ENCODE results near the gene SMPD3.

The SMPD3 gene

DNA sequence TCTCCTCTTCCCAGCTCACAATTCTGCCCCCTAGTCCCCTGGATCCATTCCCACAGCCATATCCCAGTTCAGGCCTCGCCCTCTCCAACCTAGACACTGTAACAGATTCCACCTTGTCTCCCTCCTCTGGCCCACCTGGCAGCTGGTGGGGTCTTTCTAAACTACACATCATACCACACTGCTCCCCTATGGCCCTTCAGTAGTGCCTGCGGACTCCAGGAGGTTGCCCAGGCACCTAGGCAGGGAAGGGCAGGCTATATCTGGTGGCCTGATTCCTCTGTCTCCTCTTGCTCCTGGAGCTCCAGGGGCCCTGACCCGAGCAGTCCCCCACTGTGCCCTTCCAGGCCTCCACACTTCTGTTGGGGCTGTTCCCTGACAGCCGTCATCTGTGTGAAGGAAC, 64.5 kb downstream of the SMPD3 start:
- DNase-seq (ENCODE audit: low read depth, low spot score), result no peak

DNA sequence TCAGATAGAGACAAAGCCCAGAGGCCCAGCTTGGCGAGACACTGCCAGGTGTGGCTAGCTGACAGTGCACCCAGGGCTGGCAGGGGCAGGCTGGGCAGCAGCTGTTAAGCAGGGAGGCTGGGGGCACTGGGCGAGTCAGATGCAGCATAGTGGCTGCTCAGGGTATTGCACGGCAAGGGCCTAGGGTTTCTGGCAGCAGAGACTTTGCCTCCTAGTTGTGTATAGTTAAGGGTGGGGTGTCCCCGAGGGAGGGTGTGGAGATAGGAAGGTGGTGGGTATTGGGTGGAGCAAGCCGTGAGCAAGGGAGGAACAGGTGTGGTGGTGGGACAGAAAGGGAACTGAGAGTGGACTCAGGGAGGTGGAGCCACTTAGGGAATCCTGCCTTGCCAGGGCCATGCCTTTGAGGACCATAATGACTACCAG, 66.0 kb downstream of the SMPD3 start:
- DNase-seq (ENCODE audit: low read depth, low spot score), result no peak

DNA sequence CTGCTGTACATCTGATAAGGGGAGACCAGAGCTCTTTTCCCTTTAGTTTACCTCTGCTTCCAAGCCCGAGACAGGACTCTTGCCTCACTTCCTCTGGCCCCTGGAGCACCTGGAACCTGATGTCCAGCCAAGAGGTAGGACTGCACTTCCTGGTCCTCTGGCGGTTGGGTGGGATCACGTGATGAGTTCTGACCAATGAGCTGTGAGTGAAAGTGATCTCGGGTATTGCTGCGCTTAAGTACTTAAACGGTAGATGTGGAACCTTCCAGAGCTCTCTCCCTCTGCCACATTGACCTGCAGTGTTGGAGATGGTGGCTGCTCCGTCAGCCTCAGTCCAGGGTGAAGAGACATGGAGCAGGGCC, 67.0 kb downstream of the SMPD3 start:
- DNase-seq (ENCODE audit: low read depth, low spot score), result no peak

DNA sequence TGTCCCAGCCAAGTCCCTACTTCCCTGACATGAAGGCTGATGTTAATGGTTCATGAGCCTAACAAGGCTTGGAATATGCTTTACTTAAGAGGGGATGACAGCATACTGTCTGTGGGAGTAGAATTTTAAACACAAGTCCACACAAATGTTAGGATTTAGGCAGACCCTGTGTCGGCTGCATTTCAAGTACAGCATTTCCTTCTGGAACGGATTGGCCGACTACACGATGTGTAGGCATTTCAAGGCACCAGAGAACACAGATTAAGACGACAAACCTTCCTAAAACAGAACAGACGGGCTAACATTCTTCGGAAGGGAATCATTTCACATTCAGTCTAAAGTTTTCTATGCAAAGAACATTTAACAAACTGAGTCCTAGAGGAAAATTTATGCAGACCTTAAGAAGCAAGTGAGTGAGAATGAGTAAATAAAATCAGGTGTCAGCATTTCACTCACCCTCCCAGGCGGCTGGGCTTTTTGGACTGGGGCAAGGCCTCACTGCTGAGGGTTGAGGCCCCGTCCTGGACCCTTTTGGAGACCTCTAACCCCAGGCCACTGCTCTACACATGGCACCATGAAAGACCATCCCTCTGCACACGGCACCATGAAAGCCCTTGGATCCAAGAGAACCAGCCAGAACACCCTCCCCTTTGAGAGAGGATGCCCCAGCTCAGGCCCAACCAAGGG, 67.5 kb downstream of the SMPD3 start:
- DNase-seq (ENCODE audit: low read depth, low spot score), result no peak

DNA sequence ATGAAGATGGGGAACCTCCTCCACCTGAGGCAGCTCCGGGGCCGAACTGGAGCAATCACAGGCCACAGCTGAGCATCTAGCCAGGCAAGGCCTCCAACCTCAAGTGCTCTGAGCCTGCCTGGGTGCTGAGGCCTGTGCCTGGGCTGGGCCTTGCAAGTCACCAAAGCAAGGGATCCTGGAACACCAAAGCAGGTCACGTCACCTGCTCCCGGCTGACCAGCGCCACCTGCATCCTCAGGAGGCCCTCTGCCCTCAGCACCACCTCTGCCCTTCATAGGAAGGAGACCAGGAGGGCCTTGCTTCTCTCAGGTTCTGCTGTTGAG, 68.0 kb downstream of the SMPD3 start:
- DNase-seq (ENCODE audit: low read depth, low spot score), result no peak

DNA sequence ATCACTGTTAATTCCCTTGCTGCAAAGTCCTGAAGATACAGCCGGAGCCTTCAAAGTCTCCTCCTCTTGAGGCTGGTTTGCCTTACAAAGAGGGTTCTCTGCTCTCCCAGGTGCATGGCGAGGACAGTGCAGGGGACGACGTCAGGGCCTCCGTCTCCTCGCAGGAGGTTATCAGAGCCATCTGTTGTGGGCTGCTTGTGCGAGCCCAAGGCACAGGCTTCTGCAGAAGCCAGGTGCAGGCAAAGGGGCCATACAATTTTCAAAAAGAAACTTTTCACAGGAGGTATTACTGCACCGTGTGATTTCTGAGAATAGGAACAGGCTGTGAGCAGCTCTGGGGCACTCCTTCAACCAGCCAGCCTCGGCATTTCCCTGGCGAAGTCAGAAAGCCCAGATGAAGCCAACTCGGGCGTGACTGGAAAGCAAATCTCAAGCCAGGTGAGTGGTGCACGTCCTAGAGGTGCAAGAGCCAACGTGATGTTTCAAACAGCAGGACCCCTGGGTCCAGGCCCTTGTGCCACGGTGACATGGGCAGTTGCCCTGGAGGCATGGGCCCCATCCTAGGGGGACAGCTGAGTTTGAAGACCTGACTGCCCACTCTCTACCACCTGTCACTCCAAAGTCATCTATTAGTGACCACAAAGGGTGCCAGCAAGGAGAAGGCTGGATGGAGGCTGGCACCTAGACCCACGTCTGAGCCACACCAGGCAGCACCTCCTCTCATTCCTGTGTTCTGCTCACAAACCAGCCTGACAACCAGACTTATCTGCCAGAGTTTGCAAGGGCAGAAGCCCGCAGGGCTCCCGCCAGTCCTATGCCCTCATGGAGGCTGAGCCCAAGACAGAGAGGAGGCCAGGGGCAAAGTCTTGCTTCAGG, 68.6 kb downstream of the SMPD3 start:
- DNase-seq (ENCODE audit: low read depth, low spot score), result no peak

DNA sequence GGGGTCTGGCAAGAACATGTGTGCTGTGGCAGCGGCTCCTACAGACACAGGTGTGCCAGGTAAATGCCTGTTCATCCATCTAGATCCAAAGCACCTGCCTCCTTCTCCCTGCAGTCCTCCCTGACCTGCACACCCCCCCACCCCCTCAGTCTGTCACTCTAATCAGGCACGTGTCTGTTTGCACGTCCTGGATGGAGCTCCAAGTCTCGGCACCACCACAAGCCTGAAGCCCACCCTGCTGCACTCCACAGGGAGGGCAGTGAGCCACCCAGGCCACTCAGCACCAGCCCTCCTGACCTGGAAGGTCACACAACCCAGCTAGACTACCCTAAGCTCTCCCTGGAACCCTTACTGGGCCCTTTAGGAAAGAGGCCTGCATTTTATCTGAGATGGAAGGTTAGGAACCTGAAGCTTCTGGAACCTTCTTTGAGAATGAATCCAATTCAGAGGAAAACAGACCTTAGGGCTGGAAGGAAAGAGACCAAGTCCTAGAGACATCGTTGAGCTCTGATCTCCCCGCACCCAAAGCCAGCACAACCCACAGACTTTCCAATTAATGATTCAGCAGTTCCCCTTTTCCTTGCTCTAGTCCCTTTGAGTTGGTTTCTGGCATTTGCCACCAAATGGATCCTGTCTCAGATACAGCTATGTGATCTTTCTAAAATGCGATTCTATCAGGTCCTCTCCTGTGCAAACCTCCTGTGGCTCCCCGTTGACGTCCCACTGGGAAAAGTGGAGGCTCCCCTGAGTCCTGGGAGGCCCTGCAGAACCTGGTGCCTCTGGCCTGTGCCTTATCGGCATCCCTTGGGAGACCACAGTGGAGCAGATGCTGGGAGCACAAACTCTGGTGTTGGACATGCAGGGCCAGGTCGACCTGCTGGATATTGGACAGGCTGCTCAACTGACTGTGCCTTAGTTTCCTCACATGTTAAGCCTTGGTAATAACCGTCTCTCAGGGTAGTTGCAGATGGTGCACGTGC, 69.6 kb downstream of the SMPD3 start:
- DNase-seq (ENCODE audit: low read depth, low spot score), result no peak

DNA sequence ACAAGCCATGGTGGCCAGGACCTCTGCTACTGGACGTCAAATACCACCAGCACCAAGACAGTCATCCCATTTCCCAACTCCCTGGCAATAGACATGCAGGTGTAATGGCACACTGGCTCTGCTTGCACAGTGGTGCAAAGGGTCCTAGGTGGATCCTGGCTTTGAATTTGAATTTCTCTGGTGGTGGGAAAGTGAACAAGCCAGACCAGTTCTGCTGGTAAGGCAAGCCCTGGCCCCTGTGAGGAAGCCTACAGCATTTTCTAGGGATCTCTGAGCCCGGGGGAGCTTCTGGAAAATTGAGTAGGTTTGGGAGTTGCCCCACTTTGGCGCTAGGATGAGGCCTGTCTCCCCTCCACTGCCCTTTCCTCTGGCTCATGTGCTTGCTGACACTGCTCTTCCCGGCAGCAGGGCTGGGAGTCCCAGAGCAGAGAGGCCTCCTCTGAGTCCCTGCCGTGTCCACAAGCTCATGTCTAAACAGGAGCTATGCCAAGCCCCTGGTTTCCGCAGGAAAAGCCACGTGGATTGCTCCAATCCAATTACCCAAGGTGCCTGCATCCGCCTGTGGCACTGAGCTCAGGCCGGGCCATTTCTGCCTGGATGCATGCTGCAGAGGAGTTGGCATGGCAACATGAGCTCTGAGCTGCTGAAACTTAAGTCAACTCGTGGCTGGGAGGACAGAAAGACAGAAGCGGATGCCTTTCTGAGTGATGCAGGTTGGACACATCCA, 70.5 kb downstream of the SMPD3 start:
- DNase-seq (ENCODE audit: low read depth, low spot score), result no peak

DNA sequence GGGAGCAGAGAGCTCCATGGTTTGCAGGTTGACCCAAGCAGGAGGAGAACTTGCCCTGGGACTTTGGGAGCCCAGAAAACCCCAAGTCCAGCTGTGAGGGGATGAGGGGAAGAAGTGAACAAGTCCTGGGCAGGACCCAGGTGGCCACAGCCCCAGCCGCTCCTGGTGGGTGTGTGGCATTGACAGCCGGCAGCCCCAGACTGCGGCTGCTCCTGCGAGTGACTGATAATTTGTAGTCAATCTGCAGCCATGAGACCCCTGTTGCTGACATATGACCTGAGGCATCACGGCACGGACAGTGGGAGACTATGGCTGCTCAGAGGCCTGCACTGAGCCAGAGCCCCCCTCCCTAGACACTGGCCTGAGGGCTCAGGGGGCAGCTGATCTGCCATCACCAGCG, 71.1 kb downstream of the SMPD3 start:
- no peak for DNase-seq (ENCODE audit: low read depth, low spot score)

DNA sequence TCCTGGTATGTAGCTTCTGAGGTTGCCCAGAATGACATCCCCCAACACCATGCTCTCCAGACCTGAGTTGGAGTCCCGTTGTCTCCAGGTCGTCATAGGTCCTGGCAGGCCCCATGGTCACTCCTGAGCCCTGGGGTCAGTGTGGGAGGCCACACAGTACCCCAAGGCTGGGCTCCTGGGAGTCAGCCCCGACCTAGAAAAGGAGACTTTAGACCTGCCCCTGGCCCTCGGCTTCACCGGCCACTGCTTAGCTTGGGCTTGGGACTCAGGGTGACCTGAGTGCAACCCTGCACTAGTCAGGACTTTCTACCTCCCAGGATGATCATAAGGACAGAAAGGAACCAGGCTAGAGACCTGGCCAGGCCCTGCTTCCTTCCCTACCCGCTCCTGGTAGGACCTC, 71.7 kb downstream of the SMPD3 start:
- no peak for DNase-seq (ENCODE audit: low read depth, low spot score)

DNA sequence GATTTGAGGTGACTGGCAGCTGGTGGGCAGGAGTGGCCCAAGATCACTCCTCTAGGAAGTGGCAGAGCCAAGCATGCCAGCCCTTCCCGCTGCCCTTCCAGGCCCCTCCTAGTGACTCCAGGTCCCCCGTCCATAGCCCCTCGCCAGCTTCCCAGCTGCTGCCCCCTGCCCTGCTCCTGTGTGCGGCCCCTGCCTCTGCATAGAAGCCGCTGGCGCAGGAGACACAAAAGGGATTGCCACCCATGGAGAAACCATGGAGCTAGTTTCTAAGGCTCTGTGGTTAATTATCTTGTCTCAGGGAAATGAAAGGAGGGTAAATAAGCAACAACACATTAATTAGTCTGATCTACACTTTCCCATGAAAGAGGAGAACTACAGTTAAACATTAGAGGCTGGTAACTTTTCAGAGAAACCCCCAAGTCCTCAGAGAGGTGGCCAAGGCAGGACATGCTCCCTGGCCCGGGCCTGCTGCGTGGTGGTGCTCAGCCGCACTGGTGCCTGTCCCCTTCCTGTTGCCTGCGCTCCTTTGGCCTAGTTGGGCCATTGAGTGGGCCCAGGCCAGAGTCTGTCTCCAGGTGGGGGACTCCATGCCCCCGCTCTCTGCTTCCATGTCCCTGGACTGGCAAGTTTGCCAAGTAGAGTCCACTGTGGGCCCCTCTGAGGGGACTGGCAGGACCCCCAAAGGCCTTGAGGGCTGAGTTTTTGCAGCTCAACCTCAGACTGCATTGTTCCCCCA, 72.3 kb downstream of the SMPD3 start:
- DNase-seq (ENCODE audit: low read depth, low spot score), result no peak

DNA sequence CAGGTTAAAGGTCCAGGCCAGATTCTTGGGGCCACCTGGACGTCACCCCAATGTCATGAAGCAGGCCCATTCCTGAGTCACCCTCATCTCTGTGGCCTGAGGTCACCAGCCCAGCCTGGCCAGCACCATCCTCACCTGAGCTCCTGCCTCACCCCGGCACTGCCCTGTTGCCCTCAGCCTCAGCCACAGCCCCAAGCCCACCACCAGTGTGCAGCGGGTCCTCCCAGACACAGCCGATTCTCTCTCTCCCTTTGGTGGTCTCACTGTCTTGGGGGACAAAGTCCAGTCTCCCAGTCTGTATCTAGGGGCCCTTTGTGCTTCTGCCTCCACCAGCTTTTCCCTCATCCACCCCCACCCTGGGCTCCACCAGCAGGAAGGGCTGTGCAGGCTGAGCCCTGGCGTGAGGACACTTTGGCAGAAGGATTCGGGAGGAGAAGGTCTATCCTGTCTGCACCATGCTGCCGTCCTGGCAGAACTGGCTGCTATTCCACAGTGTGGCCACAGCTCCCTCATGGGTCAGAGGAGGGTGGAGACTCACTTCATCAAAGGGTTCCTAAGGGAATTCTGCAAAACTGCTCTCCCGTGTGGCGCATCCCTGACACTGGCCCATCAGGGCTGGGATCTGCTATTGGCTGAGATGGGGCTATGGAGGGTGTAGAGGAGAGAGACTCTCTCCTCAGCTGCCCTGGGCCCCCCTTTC, 73.2 kb downstream of the SMPD3 start:
- DNase-seq (ENCODE audit: low read depth, low spot score), result no peak

DNA sequence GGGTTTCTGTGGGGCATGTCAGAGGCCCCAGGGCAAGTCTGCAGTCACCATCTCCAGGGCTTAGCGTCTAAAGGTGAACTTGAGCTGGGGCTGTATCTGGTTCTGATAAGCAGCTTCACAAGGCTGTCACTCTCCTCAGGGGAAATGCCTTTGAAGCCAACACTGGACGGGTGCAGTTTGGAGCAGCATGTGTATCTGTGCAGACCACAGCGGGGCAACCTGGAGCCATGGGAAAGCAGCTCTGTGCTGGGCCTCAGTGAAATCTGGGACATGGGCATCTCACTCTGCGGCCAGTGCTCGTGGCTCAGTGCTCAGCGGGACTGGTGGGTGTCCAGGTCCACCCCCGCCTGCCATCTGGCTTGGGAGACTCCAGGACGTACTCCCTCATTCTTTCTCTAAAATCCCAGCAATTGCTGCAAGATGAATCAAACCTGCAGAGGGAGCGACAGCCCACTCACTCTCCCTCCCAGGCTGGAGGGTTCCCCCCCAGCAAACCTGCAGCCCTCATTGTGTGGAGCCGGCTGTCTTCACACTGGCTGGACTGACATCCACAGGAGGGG, 74.0 kb downstream of the SMPD3 start:
- DNase-seq (ENCODE audit: low read depth, low spot score), result no peak

DNA sequence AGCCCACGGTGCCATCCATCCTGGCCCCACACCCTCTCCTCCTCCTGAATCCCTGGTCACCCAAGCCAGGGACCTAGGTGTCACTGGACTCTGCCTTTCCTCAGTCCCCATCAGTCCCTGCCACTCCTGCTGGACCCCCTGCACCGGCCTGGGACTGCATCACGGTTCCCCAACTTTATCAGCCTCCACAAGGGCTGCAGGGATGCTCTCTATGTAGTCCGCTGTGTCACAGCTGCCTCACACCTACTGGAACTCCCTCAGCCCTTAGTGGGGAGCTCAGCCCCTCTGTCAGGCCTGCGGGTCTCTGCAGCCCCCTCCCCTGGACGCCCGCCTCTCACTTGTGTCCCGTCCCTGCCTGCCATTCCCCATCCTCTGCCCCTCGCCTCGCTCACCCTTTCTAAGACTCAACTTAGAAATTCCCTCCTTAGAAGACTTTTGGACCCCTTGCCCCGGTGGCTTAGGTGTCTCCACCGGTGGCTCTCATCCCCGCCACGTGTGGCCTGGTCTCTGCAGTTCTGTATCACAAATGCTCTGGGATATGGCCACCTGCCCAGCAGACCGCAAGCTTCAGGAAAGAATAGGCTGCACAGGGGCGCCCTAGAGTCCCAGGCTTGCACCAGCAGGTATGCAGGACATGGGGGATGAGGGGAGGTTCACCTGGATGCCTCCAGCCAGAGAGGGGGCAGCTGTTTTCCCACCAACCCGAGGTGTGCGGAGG, 74.6 kb downstream of the SMPD3 start:
- DNase-seq (ENCODE audit: low read depth, low spot score), result no peak

DNA sequence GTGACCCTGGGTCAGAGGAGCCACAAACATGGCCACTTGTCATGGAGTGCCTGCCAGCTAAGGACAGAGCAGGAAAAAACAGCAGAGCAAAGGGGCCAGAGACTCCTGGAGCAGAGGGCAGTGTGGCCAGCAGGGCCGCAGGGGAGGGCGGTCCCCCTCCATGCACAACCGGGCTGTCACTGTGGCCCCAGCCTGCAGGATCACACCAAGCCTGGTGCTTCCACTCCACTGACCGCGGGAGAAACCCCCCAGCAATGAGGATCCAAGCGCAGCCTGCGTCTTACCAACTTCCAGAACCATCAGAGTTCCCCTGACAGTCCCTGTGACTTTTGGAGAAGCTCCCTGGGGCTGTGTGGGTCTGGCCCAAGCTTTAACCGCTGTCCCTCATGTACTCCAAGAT, 75.5 kb downstream of the SMPD3 start:
- no peak for DNase-seq (ENCODE audit: low read depth, low spot score)

DNA sequence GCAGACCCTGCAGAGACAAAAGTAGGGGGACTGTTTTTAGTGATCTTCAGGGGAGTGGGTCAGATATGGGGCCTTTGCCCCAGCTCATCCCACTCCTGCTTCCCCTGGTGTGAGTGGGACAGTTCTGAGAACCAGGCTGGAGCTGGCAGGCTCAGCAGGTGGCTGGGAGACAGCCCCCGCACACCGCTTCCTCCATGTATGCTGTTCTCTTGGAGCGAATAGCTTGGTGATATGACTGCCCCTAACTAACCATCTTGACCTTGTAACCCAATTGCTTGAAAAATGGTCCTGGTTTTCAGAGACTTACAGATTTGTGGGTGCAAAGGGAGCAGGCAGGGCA, 76.0 kb downstream of the SMPD3 start:
- no peak for DNase-seq (ENCODE audit: low read depth, low spot score)

DNA sequence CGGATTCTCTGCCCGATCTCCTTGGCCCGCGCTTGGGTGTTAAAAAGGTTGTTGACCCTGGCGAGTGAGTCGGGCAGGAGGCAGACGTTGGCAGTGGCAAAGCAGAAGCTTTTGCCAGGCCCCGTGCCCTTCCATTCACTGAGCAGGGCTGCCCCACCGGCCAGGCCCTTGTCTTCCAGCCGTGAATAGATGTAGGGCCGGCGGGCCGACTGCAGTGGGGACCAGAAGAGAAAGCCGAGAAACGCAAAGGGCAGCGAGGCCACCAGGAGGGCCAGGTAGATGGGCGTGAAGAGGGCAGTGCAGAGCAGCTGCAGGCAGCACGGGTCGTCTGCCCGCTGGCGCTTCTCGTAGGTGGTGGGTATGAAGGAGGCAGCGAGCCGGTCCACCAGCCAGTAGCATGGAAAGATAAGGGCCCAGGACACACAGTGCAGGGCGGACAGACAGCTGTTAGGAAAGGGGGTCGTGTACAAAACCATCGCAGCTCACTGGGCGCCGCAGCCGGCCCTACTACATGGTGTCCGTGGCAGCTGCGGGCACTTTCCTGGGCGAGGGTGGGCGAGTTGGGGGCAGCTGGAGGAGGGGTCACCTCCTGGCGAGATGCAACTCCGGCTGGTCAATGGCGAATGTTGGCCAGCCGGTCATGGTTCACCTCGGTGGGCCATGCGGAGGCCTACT, 76.5 kb downstream of the SMPD3 start:
- no peak for DNase-seq (ENCODE audit: low read depth, low spot score)

DNA sequence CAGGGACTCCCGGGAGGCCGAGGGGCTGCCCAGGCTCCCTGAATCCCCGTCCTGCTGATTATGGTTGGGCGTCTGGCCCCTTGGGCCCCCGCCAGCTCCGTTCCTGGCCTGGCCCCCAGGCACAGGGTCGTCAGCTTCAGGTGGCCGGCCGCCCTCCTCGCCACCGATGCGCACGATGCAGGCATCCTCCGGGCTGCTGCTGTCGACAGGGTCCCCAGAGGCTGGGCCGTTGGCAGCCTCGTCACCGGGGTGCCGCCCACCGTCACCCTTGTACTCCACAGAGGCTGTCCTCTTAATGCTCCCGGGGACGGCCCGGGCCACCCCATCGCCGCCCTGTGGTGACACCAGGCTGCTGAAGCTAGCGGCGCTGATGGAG, 77.0 kb downstream of the SMPD3 start:
- DNase-seq (ENCODE audit: low read depth, low spot score), result no peak

All from smooth muscle cell of the brain vasculature (primary cell).